RPMI8226 (cell line): ENCODE results near the gene DDR1.
"Not testable (repeated sequence)": the region's sequence is repeated elsewhere in the genome, so short reads cannot be mapped to it uniquely, and the experiment has no call there.

ENCODE experiments used
- DNase-seq: peaks from one replicate; pipeline ENCODE4 v3.0.0-alpha.2; 2015

Gene DDR1

GRCh38 chr6:30894935-30895334 lies 10.6 kb downstream of the DDR1 start:
- DNase-seq = no peak

- DNase-seq = no peak
Observed at GRCh38 chr6:30895343-30895742, 11.0 kb downstream of the DDR1 start.

- DNase-seq = no peak
Observed at GRCh38 chr6:30896541-30896940, 12.2 kb downstream of the DDR1 start.

GRCh38 chr6:30897882-30898281 lies 13.6 kb downstream of the DDR1 start:
- DNase-seq = no peak

- DNase-seq = no peak
Observed at GRCh38 chr6:30898750-30899360, 14.5 kb downstream of the DDR1 start.

- DNase-seq = no peak
Observed at GRCh38 chr6:30900863-30901417, 16.6 kb downstream of the DDR1 start.

GRCh38 chr6:30901436-30901835 lies 17.1 kb downstream of the DDR1 start:
- no peak for DNase-seq

- DNase-seq = not testable (repeated sequence)
Observed at GRCh38 chr6:30902196-30902595, 17.9 kb downstream of the DDR1 start.

GRCh38 chr6:30902709-30903108 lies 18.4 kb downstream of the DDR1 start:
- DNase-seq = no peak

- no peak for DNase-seq
Observed at GRCh38 chr6:30903236-30903635, 18.9 kb downstream of the DDR1 start.

- DNase-seq = not testable (repeated sequence)
Observed at GRCh38 chr6:30907290-30907757, 23.0 kb downstream of the DDR1 start.

- DNase-seq = peak; percentile 99
Observed at GRCh38 chr6:30907758-30908591, 23.7 kb downstream of the DDR1 start, which contains the start of gene GTF2H4. Gene GTF2H4, plus strand, starts transcription at chr6:30908207.

GRCh38 chr6:30908700-30909099 lies 24.4 kb downstream of the DDR1 start:
- no peak for DNase-seq

GRCh38 chr6:30910473-30910872 lies 26.2 kb downstream of the DDR1 start:
- not testable (repeated sequence) for DNase-seq

- DNase-seq = no peak
Observed at GRCh38 chr6:30912746-30913520, 28.6 kb downstream of the DDR1 start.

- no peak for DNase-seq
Observed at GRCh38 chr6:30913721-30914075, 29.4 kb downstream of the DDR1 start.

- peak; percentile 95 for DNase-seq
Observed at GRCh38 chr6:30914076-30914853, 29.9 kb downstream of the DDR1 start, which contains the start of gene VARS2. Gene VARS2, plus strand, starts transcription at chr6:30914238. Its CDS starts 599 bp downstream, at chr6:30914837.

GRCh38 chr6:30914854-30915590 lies 30.7 kb downstream of the DDR1 start:
- peak; percentile 13 for DNase-seq

- DNase-seq = peak; percentile 66
Observed at GRCh38 chr6:30915591-30915946, 31.2 kb downstream of the DDR1 start.

- no peak for DNase-seq
Observed at GRCh38 chr6:30917041-30917440, 32.7 kb downstream of the DDR1 start.

GRCh38 chr6:30917487-30917886 lies 33.2 kb downstream of the DDR1 start:
- no peak for DNase-seq

GRCh38 chr6:30918670-30919069 lies 34.4 kb downstream of the DDR1 start:
- no peak for DNase-seq
